Stimulated activated CD8-positive, alpha-beta memory T cell treated with anti-CD3 and anti-CD28 coated beads, Interleukin-15, amount 100 ng/mL, for 1 hour (primary cell): Measurements from ENCODE around the gene ARHGEF17.

Experiments used
- DNase-seq: peaks from one replicate; pipeline ENCODE4 v3.0.0-alpha.2; 2020; ENCODE audit warnings: low read depth

The ARHGEF17 gene

DNA sequence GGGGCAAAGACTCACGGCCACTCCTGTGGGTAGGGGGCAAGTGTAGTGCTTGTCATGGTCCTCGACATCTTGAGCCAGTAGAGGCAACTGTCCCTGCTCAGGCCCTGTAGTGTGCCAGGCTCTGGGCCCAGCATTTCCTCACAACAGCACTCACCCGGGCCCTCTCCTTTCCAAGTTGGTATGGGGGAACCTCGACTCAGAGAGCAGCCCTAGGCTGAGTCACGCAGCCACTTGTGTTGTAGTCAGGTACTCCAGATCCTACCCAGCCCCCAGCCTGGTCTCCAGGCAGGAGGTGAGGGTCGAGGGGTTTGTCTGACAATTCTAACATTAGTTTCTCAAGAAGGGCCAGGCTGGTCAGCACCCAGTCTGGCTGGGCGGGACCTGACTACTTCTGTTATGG lies 72.3 kb downstream of the ARHGEF17 start:
- no peak for DNase-seq

DNA sequence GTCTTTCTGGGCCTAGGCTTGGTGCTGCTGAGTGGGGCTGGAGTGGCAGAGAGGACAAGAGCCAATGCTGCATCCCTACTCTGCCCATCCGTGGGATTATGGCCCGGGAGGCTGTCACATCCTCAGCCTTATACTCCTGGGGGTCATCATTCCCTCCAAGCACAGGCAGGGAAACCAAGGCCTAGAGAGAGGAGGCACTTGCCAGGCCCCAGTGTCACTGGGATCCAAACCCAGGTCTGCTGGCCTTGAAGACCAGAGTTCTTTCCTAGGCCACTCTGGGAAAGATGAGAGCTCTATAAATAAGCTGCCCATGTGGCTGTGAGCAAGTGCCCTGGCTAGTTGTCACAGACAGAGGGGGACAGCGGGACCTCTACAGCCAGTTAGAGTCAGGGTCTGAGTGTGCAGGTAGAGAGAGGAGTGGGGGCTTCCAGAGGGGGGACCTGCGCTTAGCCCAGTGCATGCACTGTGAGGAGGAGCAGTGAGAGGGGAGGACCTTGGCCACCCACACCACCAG lies 72.9 kb downstream of the ARHGEF17 start:
- no peak for DNase-seq

DNA sequence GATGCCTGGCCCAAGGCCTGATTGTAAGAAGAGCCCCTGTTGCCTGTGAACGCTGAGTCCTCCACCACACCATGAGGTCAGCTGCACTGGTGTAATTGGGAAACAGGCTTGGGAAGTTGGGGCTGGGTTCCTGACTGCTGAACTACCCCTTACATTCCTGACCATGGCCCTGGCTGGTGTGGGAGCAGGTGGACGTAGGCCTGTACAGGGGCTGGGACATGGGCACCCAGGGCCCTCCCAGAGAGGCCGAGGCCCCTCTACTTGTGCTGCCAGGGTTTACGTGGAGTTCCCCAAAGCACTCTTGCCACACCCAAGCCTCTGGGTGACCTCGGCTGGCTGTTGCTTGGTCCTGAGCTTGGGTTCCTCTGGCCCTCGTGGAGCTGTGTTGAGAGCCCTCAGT lies 73.5 kb downstream of the ARHGEF17 start:
- no peak for DNase-seq

DNA sequence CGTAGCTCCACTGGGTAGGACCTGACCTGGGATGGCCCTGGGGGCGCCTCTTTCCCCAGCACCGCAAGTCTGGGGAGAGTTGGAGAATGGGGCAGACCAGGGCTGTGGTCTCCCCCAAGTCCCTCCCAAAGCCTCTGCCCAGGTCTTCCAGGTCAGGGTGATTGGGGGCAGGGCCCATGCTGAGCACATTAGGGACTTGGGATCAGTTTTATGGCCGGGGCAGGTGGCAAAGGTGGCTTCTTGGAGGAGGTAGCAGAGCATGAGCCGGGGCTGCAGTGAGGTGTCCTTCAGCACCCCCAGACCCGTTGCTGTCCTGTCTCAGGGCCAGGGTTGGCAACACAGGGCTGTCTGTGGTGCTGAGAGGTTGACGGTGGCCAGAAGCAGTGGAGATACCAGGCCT lies 74.1 kb downstream of the ARHGEF17 start:
- no peak for DNase-seq

DNA sequence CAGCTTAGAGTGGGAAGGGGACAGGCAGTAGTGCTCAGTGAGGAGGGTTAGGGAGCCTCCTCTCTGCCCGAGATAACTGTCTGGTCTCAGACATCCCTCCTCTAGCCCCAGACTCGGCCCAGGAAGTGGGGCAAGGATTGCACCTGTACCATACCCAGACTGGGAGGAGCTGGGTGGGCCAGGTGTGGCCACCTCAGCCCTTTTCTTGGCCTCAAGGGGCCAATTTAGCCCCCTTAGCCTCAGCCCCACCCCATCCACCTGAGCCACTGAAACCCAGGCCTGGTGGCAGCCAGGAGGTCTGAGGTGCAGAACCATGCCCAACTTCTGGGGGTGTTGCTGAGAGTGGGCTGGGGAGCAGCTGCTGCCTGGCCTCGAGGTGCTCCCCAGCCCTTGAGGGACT lies 74.7 kb downstream of the ARHGEF17 start:
- no peak for DNase-seq

DNA sequence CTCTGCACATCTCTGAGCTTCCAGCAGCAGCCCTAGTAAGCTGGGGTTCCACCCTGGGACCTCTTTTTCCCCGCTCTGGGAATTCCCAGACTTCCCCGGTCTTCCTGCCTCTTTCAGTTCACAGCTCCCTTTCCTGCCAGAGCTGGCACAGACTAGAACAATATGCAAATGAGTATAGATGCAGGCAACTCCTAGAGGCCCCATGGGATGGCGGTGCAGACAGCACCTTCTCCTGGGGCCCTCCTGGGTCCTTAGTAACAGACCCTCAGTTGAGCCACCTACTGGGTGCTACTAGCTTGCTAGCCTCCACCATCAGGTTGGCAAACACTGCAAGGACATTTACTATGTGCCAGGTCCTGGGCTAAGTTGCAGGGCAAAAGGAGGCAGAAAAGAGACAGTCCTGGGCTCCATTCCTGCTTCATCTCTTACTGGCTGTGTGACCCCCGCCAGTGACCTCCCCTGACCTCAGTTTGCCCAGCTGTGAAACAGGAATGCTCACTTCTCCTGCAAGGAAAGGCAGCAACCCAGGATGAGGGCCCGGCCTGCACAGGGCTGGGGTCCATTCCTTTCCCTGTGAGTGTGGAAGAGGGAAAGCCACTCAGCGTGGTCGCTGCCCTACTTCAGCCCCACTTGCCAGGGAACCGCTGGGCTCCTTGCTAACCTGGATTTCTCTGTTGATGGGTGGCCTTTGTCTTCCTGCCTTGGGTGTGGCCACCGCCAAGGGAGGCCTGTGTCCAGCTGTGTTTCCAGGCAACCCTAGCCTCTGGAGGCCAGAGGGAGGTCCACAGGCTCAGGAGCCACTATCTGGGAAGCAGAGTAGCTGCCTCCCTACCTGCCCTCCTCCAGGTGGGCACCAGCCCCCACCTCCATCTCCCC lies 75.4 kb downstream of the ARHGEF17 start:
- no peak for DNase-seq

DNA sequence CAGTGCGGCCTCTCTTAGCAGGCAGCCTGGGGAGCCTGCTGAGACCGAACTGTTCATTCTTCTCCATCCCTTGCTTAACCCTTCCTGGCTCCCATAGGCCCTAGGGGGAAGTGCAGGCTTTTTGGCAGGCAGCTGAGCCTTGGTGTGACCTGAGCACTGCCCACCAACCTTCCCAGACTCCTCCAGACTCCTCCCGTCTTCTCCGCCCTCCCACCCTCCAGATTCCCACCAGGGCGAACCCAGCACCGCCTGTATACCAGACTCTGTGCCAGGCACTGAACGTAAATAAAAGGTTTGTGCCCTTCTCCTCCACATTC lies 76.0 kb downstream of the ARHGEF17 start:
- DNase-seq = no peak

DNA sequence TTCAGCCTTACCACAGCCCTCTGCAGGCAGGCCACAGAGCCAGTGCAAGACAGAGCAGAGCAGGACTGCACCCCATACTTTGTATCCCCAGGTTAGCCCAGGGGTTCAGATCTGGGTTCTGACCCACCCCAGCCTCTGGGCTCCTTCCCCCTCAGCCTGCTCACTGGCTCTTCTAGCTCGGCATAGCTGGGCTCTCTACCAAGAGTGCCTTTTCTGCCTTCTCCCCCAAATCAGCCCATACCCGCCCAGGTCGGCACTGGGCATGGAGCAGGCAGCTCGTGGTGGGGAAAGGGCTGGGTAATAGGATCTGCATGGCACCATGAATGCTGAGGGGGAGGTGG lies 76.4 kb downstream of the ARHGEF17 start:
- DNase-seq = no peak

DNA sequence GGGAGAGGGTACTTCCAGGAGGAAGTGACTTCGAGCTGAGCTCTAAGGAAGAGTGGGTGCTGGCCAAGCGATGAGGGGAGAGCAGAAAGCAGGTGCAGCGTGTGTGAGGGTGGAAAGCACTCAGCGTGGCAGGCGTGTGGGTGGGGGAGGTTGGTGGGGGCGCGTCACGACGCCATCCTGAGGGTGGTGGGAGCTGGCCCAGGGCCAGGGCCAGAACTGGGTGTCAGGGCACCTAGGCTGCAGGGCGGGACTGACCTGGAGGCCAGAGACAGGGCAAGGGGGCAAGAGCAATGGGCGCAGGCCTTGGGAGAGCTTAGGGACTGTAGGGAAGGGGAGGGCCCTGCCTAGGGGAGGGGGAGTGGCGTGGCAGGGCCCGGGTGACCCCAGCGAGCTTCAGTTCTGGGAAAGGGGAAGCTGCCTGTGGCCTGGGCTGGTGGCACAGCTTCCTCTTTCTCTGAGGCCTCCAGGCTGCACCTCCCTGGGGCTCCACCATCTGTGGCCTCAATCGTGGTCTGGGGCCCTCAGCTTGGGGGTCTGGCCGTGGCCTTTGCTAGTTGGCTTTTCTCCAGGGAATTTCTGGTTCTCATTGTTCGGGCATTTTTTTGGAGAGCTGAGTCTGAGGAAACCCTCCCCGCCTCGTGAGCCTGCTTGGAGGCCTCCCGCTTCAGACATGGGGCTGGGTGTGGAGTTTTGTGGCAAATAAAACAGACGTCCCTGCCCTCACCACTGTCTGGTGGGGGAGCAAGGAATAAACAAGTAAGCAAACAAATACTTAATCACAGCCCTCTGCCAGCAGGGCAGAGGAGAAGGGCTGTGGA lies 77.0 kb downstream of the ARHGEF17 start:
- DNase-seq = no peak

DNA sequence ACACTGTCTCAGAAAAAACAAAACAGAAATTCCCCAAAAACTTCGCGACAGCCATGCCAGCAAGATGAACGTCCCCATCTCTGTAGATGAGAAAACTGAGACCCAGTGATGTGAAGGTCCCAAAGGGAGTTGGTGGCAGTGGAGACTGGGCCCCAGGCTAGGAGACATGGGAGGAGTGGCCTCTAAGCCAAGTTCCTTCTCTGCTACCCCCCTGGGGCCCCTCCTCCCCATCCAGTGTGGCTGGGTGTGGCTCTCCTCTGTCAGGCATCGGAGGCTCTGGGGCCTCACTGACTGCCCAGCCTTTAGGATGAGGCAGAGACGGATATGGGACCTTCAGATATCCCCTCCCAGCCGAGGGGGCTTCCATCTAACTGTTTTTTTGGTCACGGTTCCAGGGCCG lies 77.9 kb downstream of the ARHGEF17 start:
- no peak for DNase-seq

DNA sequence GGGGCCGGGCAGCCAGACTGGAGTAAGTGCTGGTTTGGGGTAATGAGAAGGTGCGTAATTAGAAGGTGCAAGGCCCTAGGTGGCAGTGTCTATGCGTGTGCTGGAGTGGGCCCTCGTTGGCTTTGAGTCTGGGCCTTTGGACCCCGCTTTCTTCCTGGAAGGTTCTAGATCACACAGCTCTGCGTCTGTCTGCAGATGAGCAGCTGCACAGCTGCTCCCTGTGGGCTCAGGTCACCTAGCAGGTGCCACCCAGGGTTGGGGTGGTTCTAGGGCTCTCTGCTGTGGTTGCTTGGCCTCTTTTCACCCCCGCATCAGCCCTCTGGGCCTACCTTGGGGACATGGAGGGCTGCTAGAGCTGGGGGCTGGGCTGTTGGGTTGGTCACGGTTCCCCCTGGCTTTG lies 78.5 kb downstream of the ARHGEF17 start:
- no peak for DNase-seq

DNA sequence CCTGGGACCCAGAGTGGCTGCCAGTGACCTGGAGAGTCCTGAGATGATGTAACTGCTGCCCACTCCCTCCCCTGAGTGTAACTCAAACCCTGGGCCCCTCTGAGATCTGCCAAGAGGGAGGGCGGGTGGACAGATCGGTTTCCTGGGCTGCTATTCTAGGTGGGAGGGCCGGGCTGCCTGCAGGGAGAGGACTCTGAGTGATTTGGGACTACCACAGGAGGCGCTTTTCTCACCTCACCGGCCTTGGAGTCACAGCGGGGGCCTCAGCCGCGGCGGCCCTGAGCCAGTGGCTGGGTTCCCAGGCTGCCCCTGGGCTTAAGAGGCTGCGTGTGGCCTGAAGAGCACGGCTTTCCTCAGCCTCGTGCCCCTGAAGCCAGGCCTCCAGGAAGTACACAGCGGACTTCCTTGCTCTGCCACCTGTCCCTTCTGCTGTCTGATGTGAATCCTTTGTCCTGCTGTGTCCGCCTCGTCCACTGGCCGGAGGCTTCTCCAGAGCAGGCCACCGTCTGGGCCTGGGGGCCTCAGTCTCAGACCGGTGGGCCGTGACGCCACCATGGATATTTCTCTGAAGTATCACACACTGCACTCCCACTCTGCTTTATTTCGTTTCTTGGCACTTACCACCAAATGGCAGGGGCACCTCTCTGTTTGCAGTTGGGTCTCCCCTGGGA lies 79.7 kb downstream of the ARHGEF17 start:
- no peak for DNase-seq

DNA sequence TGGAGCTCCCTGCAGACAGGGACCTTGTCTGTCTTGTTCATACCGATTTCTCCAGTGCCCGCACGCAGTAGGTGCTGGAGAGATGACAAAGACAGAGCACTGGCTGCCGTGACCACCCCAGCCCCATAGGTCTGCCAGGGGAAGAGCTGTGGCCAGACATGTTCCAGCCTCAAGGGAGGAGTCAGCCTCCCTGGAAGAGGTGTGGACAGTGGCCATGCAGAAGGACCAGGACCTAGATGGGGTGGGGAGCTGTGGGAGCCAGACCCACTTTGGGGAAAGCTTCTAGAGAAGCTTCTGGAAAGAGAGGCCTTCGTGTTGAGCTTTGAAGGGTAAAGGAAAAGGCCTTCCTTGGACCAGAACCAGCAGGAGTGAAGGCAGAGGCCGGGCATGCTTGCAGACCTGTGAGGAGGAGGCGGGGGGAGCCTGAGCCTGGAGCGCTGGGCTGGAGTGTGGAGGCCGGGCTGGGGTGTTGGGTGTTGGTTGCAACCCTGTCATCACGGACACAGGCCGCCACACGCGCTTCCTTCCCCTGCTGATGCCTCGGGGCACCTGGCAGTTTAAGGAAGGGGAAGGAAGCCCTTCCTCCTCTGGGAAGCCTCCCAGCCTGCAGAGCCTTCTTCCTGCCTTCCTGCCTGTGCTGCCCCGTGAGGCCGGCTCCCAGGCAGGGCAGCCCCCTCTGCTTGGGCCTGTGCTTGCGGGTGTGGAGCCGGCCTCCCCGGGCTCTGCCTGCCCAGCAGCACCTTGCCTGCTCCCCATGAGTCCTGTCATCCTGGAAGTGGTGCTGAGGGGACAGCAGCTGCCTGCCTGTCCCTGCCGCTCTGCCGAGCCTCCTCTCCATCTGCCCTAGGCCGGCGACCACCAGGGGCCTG lies 80.4 kb downstream of the ARHGEF17 start:
- DNase-seq = no peak

DNA sequence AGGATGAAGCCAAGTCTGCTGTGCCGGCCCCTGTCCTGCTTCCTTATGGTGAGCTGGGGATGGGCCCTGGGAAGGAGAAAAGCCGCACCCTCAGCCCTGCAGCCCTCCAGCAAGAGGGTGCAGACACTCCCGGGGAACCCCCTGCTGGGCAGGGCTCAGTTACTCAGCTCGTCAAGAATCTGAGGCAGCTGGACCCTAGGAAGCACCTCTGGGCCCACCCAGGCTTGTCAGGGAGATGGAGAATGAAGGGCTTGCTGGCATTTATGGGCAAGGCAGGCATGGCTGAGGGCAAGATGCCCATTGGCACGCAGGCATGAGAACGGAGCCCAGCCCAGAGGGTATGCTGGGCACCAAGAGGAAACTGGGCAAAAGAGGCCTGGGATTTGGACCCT lies 81.1 kb downstream of the ARHGEF17 start:
- DNase-seq = no peak

DNA sequence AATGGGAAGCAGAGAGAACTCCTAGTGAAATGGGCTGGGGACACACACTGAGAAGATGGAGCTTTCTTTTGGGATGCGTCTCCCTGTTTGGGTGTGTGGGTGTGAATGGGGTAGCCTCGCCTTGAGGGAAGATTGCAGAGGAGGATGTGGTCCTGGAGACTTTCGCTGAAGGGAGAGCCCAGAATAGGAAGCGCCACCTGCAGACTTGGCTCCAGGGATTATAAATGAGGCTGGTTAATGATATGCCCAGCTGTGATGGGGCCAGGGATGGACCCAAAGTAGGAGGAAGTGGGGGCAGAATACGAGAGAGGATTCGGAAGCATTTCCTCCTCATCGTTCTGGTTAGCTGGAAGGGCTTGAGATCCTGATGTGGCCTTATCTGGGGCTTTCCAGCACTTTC lies 81.8 kb downstream of the ARHGEF17 start:
- no peak for DNase-seq

DNA sequence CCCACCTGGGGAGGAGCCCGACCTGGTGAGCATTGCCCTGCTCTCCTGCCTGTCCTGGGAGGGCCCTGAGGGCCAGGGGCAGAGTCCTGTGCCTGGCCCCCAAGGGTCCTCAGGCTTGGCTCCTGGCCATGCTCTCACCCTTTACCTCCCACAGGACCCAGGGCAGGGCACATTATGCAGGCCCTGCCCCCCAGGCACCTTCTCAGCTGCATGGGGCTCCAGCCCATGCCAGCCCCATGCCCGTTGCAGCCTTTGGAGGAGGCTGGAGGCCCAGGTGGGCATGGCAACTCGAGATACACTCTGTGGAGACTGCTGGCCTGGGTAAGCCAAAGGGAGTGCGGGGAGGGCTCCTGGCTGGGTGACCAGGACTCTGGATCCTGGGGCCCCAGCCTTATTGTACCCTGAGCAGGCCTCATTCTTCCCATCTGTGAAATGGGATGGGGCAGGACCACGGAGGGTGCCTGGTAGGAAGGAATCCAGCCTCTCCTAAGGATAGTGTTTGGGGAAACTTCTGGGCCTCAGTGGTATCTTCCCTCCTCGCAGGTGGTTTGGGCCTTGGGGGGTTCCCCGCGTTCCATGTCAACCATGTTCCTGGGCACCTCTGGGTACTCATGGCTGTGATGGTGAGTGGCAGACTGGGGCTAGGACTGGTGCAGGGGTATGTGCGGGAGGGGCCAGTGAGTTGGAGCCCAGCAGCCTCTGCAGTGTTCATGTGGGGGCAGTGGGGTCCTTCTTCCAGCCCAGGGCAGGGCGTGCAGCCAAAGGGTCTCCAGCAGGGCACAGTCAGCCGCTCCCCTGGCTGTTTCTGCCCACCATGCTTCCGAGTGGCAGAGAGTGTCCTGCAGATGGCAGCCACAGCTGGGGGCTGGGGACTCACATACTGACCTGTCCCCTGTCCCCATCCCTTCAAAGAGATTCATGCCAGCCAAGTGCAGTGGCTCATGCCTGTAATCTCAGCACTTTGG lies 82.8 kb downstream of the ARHGEF17 start:
- no peak for DNase-seq

DNA sequence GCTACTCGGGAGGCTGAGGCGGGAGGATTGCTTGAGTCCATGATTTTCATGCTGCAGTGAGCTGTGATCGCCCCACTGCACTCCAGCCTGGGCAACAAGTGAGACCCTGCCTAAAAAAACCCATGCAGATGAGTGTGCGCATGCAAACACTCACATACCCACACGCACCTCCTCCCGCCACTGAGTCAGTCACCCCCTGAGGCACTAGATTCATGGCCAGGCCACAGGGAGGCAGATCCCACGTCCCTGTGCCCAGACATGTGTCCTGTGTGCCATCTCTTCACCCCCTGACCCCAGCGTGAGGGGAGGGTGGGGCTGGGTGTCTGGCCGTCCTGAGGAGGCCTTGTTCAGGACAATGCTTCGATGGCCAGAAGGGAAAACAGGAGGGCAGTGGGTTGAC lies 83.6 kb downstream of the ARHGEF17 start:
- no peak for DNase-seq

DNA sequence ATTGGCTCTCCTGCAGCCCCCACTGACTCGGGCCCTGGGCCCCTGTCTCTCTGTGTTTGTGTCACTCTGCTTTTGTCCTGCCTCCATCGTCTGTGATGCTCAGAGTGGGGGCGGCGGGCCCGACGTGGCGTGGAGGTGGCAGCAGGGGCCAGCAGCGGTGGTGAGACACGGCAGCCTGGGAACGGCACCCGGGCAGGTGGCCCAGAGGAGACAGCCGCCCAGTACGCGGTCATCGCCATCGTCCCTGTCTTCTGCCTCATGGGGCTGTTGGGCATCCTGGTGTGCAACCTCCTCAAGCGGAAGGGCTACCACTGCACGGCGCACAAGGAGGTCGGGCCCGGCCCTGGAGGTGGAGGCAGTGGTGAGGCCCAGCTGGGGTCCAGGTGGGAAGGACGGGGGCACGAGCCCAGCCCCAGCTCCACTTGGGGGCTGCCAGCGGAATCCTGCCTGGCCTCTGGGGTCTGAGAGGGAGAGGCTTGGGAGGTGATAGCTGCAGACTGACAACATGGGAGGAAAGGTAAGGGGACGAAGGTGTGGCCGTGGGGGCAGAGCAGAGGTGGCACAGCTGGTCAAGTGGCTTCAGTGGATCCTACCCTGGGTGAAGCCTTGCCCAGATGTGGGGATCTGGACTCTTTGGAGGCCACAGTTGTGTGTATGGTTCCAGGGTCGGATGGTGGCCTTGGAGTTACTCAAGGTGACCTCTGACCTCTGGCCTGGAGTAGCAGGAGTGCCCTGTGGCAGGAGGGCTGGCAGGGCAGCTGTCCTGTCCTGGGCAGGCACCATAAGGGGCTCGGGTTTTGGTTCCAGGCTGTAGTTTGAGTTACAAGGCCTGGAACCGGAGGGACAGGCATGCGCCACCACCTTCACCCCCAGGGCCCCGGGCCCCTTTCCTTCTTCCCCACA lies 84.3 kb downstream of the ARHGEF17 start:
- DNase-seq = no peak

DNA sequence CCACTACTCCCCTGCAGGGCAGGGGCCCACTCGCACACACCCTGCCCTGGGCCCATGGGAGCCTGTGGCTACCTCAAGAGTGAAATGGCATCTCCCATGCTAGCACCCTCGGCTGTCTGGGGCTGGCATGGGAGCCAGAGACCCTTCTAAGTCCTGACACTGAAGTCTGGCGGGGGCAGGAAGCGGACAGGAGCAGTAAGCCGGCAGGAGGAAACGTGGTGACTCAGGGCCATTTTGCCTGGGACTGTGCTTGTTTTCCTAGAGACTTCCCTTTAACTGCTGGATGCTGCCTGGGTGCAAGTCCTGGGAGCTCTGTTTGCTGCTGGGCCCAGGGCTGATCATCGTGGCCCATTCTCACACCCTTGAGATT lies 84.9 kb downstream of the ARHGEF17 start:
- no peak for DNase-seq
